GM23338 (cell line): ENCODE results near the gene TMEM208. TPM values are rescaled to one million over a fixed set of nuclear protein-coding genes. Genes with fewer than 3 reads are reported as not detected.

ENCODE experiments used
- ATAC-seq: fragments of 200-7000 bp; cut with Tn5 transposase; 3 replicates; pipeline ENCODE4 v1.9.1; 2020
- DNase-seq: peaks from one replicate; pipeline ENCODE4 v3.0.0-alpha.2; 2015; ENCODE audit warnings: low spot score
- H2AFZ ChIP-seq: fragments of 200-600 bp; sonication (generic); 2 replicates; pipeline ENCODE4 v1.8.0; 2016; ENCODE audit warnings: antibody characterized with exemption, mild to moderate bottlenecking, moderate library complexity
- H3F3A ChIP-seq: fragments of 200-600 bp; sonication (generic); replicated peaks from 2 replicates; pipeline ENCODE4 v1.8.0; 2017; ENCODE audit warnings: antibody characterized with exemption, mixed run types, low read depth
- H3K27ac ChIP-seq: fragments of 200-600 bp; sonication (generic); 2 replicates; pipeline ENCODE4 v1.6.1; 2016; ENCODE audit warnings: low read depth
- H3K27me3 ChIP-seq: fragments of 200-600 bp; sonication (generic); 2 replicates; pipeline ENCODE4 v1.8.0; 2016; ENCODE audit warnings: mild to moderate bottlenecking, mixed run types, moderate library complexity; ENCODE audit not compliant: insufficient read depth
- H3K36me3 ChIP-seq: fragments of 200-600 bp; sonication (generic); 2 replicates; pipeline ENCODE4 v1.8.0; 2016; ENCODE audit warnings: mild to moderate bottlenecking; ENCODE audit not compliant: insufficient read depth
- H3K4me1 ChIP-seq: fragments of 200-600 bp; sonication (generic); 2 replicates; pipeline ENCODE4 v1.8.0; 2016; ENCODE audit warnings: mild to moderate bottlenecking, moderate library complexity; ENCODE audit not compliant: insufficient read depth
- H3K4me2 ChIP-seq: fragments of 200-600 bp; sonication (generic); 2 replicates; pipeline ENCODE4 v1.7.1; 2017; ENCODE audit warnings: mixed run types
- H3K4me3 ChIP-seq: fragments of 200-600 bp; sonication (generic); 2 replicates; pipeline ENCODE4 v1.6.1; 2016; ENCODE audit warnings: mixed run types
- H3K79me2 ChIP-seq: fragments of 200-600 bp; sonication (generic); replicated peaks from 2 replicates; pipeline ENCODE4 v1.8.0; 2017; ENCODE audit warnings: mild to moderate bottlenecking; ENCODE audit not compliant: insufficient read depth
- H3K9me2 ChIP-seq: fragments of 200-600 bp; sonication (generic); 2 replicates; pipeline ENCODE4 v1.8.0; 2017; ENCODE audit not compliant: insufficient read depth
- H4K20me1 ChIP-seq: fragments of 200-600 bp; sonication (generic); replicated peaks from 2 replicates; pipeline ENCODE4 v1.8.0; 2017; ENCODE audit warnings: mild to moderate bottlenecking; ENCODE audit not compliant: insufficient read depth
- H3K27ac Mint-ChIP-seq: 2 replicates; pipeline ENCODE4 v1.8.0; 2020; ENCODE audit warnings: inconsistent platforms, mild to moderate bottlenecking, moderate library complexity, mixed read lengths
- H3K27me3 Mint-ChIP-seq: 3 replicates; pipeline ENCODE4 v1.8.0; 2022; ENCODE audit warnings: low read depth, mild to moderate bottlenecking, moderate library complexity, mixed read lengths, inconsistent platforms; ENCODE audit not compliant: insufficient read depth, poor library complexity
- H3K36me3 Mint-ChIP-seq: 3 replicates; pipeline ENCODE4 v1.8.0; 2021; ENCODE audit warnings: low read depth, mild to moderate bottlenecking, inconsistent platforms, moderate library complexity, mixed read lengths
- H3K4me1 Mint-ChIP-seq: 3 replicates; pipeline ENCODE4 v1.8.0; 2020; ENCODE audit warnings: mild to moderate bottlenecking, inconsistent platforms, mixed read lengths
- H3K4me3 Mint-ChIP-seq: 3 replicates; pipeline ENCODE4 v1.8.0; 2021; ENCODE audit warnings: moderate library complexity, mild to moderate bottlenecking, inconsistent platforms, mixed read lengths
- H3K9me3 Mint-ChIP-seq: 3 replicates; pipeline ENCODE4 v1.8.0; 2020; ENCODE audit warnings: moderate library complexity, mild to moderate bottlenecking, inconsistent platforms, mixed read lengths
- CREB1 ChIP-seq: fragments of 250-450 bp; sonication (Bioruptor Pico); IDR thresholded peaks from 2 replicates; pipeline ENCODE4 v1.5.0; 2020; ENCODE audit warnings: low read depth, mild to moderate bottlenecking, moderate library complexity
- EZH2 ChIP-seq: fragments of 200-600 bp; sonication (generic); IDR thresholded peaks from one replicate; pipeline ENCODE4 v1.8.0; 2017; ENCODE audit warnings: antibody characterized with exemption, mild to moderate bottlenecking, low read depth; ENCODE audit not compliant: unreplicated experiment
- EZH2phosphoT487 ChIP-seq: fragments of 200-600 bp; sonication (generic); IDR thresholded peaks from one replicate; pipeline ENCODE4 v1.8.1; 2018; ENCODE audit warnings: antibody characterized with exemption; ENCODE audit not compliant: unreplicated experiment
- JUNB ChIP-seq: IDR thresholded peaks from one replicate; pipeline ENCODE4 v1.6.1; 2016; ENCODE audit warnings: antibody characterized with exemption; ENCODE audit not compliant: unreplicated experiment
- NANOG ChIP-seq: IDR thresholded peaks from 2 replicates; pipeline ENCODE4 v1.6.1; 2016; ENCODE audit warnings: antibody characterized with exemption, borderline replicate concordance
- POLR2AphosphoS5 ChIP-seq: IDR thresholded peaks from 2 replicates; pipeline ENCODE4 v1.6.1; 2016; ENCODE audit warnings: antibody characterized with exemption, low read depth
- STAT1 ChIP-seq: IDR thresholded peaks from one replicate; pipeline ENCODE4 v1.6.1; 2016; ENCODE audit warnings: antibody characterized with exemption; ENCODE audit not compliant: unreplicated experiment
- ZNF114 ChIP-seq: fragments of 250-450 bp; sonication (Bioruptor Pico); IDR thresholded peaks from 2 replicates; pipeline ENCODE4 v1.5.0; 2020; ENCODE audit warnings: mild to moderate bottlenecking, moderate library complexity
- ZNF331 ChIP-seq: fragments of 250-450 bp; sonication (Bioruptor Pico); IDR thresholded peaks from 2 replicates; pipeline ENCODE4 v1.5.0; 2020; ENCODE audit warnings: low read depth, mild to moderate bottlenecking, moderate library complexity
- polyA plus RNA-seq: library from polyadenylated mRNA; unstranded; fragments of >200 nt; fragmentation: Nextera tagmentation; extraction: Ambion mirVana; gene quantifications from 2 replicates; pipeline ENCODE4 v1.2.1, GENCODE V29; 2016
- total RNA-seq: library from RNA; depleted of rRNA; stranded (reverse); fragments of >200 nt; shearing (Covaris generic); gene quantifications from 2 replicates; pipeline ENCODE4 v1.2.3, GENCODE V29; 2014
- TF ChIP-seq, protein P1 (sequence below): fragments of 250-450 bp; sonication (Bioruptor Pico); IDR thresholded peaks from 2 replicates; pipeline ENCODE4 v1.5.0; 2020; ENCODE audit warnings: mild to moderate bottlenecking, moderate library complexity
- TF ChIP-seq, protein P2 (sequence below): IDR thresholded peaks from 2 replicates; pipeline ENCODE4 v1.6.1; 2016; ENCODE audit warnings: antibody characterized with exemption

The TMEM208 gene
- total and polyA plus RNA-seq, 2 experiments from 2014 or later: 23.2 to 82.3 TPM

DNA sequence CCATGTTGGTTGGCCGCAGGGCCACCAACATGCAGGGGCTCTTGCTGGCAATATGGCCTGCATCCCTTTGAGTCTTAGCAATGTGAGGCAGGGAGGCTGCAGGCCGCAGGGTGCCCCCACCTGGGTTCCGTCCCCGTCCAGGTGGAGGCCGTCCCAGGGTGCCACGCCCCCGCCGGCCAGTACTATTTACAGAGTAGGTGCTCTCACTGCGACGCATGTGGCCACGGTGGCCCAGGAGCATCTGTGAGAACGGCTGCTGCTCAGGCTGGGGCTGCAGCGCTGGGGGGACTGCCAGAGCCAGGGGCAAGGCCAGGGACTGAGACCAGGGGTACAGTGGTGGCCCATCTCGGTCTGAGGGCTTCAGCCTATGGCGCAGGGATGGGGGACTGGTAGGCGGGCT is 46.8 kb upstream of the TMEM208 start:
- Histone ChIP-seq H2AFZ (no peak overlapping the region), H3K4me1 (peaks cover 19% of the 10 kb centered on the region), H3K4me3 (no peak overlapping the region), H3K36me3 (no peaks in the 10 kb centered on the region), H4K20me1 (peaks cover 4% of the 10 kb centered on the region; the same call in 1 of the 2 replicates), H3K27me3 (peaks cover 39% of the 10 kb centered on the region), H3F3A (peaks cover 7% of the 10 kb centered on the region; the same call in 1 of the 2 replicates), H3K27ac (no peak overlapping the region), H3K4me2 (no peak overlapping the region), H3K9me2 (no peaks in the 10 kb centered on the region), H3K79me2 (peaks cover 10% of the 10 kb centered on the region)
- Mint-ChIP-seq H3K9me3 (no peaks in the 10 kb centered on the region; the same call in 1 of the 3 replicates), H3K27me3 (peaks cover 45% of the 10 kb centered on the region), H3K4me1 (peaks cover 15% of the 10 kb centered on the region), H3K36me3 (peaks cover 3% of the 10 kb centered on the region; the same call in 2 of the 3 replicates), H3K27ac (no peak overlapping the region), H3K4me3 (no peak overlapping the region)
- DNase-seq (no peak), ATAC-seq (no peak)
- TF ChIP-seq, protein P1, sequence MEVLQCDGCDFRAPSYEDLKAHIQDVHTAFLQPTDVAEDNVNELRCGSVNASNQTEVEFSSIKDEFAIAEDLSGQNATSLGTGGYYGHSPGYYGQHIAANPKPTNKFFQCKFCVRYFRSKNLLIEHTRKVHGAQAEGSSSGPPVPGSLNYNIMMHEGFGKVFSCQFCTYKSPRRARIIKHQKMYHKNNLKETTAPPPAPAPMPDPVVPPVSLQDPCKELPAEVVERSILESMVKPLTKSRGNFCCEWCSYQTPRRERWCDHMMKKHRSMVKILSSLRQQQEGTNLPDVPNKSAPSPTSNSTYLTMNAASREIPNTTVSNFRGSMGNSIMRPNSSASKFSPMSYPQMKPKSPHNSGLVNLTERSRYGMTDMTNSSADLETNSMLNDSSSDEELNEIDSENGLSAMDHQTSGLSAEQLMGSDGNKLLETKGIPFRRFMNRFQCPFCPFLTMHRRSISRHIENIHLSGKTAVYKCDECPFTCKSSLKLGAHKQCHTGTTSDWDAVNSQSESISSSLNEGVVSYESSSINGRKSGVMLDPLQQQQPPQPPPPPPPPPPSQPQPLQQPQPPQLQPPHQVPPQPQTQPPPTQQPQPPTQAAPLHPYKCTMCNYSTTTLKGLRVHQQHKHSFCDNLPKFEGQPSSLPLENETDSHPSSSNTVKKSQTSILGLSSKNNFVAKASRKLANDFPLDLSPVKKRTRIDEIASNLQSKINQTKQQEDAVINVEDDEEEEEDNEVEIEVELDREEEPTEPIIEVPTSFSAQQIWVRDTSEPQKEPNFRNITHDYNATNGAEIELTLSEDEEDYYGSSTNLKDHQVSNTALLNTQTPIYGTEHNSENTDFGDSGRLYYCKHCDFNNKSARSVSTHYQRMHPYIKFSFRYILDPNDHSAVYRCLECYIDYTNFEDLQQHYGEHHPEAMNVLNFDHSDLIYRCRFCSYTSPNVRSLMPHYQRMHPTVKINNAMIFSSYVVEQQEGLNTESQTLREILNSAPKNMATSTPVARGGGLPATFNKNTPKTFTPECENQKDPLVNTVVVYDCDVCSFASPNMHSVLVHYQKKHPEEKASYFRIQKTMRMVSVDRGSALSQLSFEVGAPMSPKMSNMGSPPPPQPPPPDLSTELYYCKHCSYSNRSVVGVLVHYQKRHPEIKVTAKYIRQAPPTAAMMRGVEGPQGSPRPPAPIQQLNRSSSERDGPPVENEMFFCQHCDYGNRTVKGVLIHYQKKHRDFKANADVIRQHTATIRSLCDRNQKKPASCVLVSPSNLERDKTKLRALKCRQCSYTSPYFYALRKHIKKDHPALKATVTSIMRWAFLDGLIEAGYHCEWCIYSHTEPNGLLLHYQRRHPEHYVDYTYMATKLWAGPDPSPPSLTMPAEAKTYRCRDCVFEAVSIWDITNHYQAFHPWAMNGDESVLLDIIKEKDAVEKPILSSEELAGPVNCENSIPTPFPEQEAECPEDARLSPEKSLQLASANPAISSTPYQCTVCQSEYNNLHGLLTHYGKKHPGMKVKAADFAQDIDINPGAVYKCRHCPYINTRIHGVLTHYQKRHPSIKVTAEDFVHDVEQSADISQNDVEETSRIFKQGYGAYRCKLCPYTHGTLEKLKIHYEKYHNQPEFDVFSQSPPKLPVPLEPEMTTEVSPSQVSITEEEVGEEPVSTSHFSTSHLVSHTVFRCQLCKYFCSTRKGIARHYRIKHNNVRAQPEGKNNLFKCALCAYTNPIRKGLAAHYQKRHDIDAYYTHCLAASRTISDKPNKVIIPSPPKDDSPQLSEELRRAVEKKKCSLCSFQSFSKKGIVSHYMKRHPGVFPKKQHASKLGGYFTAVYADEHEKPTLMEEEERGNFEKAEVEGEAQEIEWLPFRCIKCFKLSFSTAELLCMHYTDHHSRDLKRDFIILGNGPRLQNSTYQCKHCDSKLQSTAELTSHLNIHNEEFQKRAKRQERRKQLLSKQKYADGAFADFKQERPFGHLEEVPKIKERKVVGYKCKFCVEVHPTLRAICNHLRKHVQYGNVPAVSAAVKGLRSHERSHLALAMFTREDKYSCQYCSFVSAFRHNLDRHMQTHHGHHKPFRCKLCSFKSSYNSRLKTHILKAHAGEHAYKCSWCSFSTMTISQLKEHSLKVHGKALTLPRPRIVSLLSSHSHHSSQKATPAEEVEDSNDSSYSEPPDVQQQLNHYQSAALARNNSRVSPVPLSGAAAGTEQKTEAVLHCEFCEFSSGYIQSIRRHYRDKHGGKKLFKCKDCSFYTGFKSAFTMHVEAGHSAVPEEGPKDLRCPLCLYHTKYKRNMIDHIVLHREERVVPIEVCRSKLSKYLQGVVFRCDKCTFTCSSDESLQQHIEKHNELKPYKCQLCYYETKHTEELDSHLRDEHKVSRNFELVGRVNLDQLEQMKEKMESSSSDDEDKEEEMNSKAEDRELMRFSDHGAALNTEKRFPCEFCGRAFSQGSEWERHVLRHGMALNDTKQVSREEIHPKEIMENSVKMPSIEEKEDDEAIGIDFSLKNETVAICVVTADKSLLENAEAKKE (CRISPR knock-in tag): no peak
- TF ChIP-seq STAT1 (no peak), CREB1 (CRISPR knock-in tag) (no peak), NANOG (no peak), EZH2 (no peak), ZNF331 (no peak), JUNB (no peak), ZNF114 (CRISPR knock-in tag) (no peak), POLR2AphosphoS5 (no peak), EZH2phosphoT487 (no peak)
- TF ChIP-seq, protein P2, sequence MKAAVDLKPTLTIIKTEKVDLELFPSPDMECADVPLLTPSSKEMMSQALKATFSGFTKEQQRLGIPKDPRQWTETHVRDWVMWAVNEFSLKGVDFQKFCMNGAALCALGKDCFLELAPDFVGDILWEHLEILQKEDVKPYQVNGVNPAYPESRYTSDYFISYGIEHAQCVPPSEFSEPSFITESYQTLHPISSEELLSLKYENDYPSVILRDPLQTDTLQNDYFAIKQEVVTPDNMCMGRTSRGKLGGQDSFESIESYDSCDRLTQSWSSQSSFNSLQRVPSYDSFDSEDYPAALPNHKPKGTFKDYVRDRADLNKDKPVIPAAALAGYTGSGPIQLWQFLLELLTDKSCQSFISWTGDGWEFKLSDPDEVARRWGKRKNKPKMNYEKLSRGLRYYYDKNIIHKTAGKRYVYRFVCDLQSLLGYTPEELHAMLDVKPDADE: no peak
